NOMO-1 (cell line): Measurements from ENCODE around the gene CALM1.
"Not testable (repeated sequence)": the region's sequence is repeated elsewhere in the genome, so short reads cannot be mapped to it uniquely, and the experiment has no call there.

Experiments
- DNase-seq, 2 experiments: peaks; one replicate each; lab custom pipeline; 2025; ENCODE audit not compliant: unreplicated experiment in 2 of 2; lab: John Stamatoyannopoulos, UW

The CALM1 gene

GRCh38 chr14:90383126-90383730 lies 13.6 kb upstream of the CALM1 start:
- peak; percentile 98 for DNase-seq

GRCh38 chr14:90383731-90384542 lies 12.9 kb upstream of the CALM1 start:
- DNase-seq: peak; percentile 50 to 74

- DNase-seq: no peak
Observed at GRCh38 chr14:90384543-90384911, 12.3 kb upstream of the CALM1 start.

- no peak for DNase-seq
Observed at GRCh38 chr14:90386321-90386720, 10.5 kb upstream of the CALM1 start.

- no peak for DNase-seq
Observed at GRCh38 chr14:90387206-90387760, 9.5 kb upstream of the CALM1 start.

- DNase-seq: no peak
Observed at GRCh38 chr14:90388437-90388836, 8.4 kb upstream of the CALM1 start.

GRCh38 chr14:90388982-90389381 lies 7.8 kb upstream of the CALM1 start:
- DNase-seq: no peak

GRCh38 chr14:90393966-90394365 lies 2.9 kb upstream of the CALM1 start:
- DNase-seq: no peak

GRCh38 chr14:90394782-90395181 lies 2.0 kb upstream of the CALM1 start:
- not testable (repeated sequence) for DNase-seq

- peak; percentile 43 to 77 for DNase-seq
Observed at GRCh38 chr14:90397425-90398314, 841 bp downstream of the CALM1 start.

- DNase-seq: peak; percentile 50 to 55
Observed at GRCh38 chr14:90398315-90398839, 1.5 kb downstream of the CALM1 start.

- DNase-seq: no peak
Observed at GRCh38 chr14:90398841-90399540, 2.2 kb downstream of the CALM1 start.

- peak; percentile 90 to 96 for DNase-seq
Observed at GRCh38 chr14:90399541-90400444, 3.0 kb downstream of the CALM1 start.

GRCh38 chr14:90400904-90401561 lies 4.2 kb downstream of the CALM1 start:
- DNase-seq: no peak

- DNase-seq: no peak
Observed at GRCh38 chr14:90402016-90402415, 5.2 kb downstream of the CALM1 start.

GRCh38 chr14:90403065-90403464 lies 6.2 kb downstream of the CALM1 start:
- DNase-seq: no peak

- DNase-seq: no peak
Observed at GRCh38 chr14:90405101-90405500, 8.3 kb downstream of the CALM1 start.

- no peak for DNase-seq
Observed at GRCh38 chr14:90405755-90406154, 8.9 kb downstream of the CALM1 start.

GRCh38 chr14:90406384-90406798 lies 9.6 kb downstream of the CALM1 start:
- no peak for DNase-seq
